ENCODE measurements around the gene ADGRG4.

The ADGRG4 gene

GRCh38 chrX:136295380-136295779 is 5.4 kb upstream of the ADGRG4 start:
- no peak for FAIRE-seq

GRCh38 chrX:136303041-136303440 is 2.3 kb downstream of the ADGRG4 start:
- no peak for FAIRE-seq

GRCh38 chrX:136304493-136304892 is 3.7 kb downstream of the ADGRG4 start:
- no peak for FAIRE-seq

GRCh38 chrX:136306182-136306581 is 5.4 kb downstream of the ADGRG4 start:
- FAIRE-seq, result no peak

GRCh38 chrX:136307471-136307870 is 6.7 kb downstream of the ADGRG4 start:
- no peak for FAIRE-seq

GRCh38 chrX:136310411-136310810 is 9.6 kb downstream of the ADGRG4 start:
- no peak for FAIRE-seq

GRCh38 chrX:136318156-136318555 is 17.4 kb downstream of the ADGRG4 start:
- FAIRE-seq, result no peak

- FAIRE-seq, result no peak
These were observed 18.3 kb downstream of the ADGRG4 start for GRCh38 chrX:136318895-136319597.

- FAIRE-seq, result no peak
These were observed 18.8 kb downstream of the ADGRG4 start for GRCh38 chrX:136319600-136319999.

GRCh38 chrX:136321532-136321931 is 20.8 kb downstream of the ADGRG4 start:
- FAIRE-seq, result no peak

GRCh38 chrX:136322064-136322463 is 21.3 kb downstream of the ADGRG4 start:
- FAIRE-seq, result no peak

GRCh38 chrX:136325377-136325776 is 24.6 kb downstream of the ADGRG4 start:
- FAIRE-seq, result no peak

GRCh38 chrX:136328933-136329332 is 28.2 kb downstream of the ADGRG4 start:
- no peak for FAIRE-seq

GRCh38 chrX:136336623-136337022 is 35.9 kb downstream of the ADGRG4 start:
- FAIRE-seq, result no peak

- FAIRE-seq, result no peak
These were observed 38.9 kb downstream of the ADGRG4 start for GRCh38 chrX:136339702-136340101.

GRCh38 chrX:136344320-136344719 is 43.6 kb downstream of the ADGRG4 start:
- FAIRE-seq, result no peak

- FAIRE-seq, result no peak
These were observed 45.7 kb downstream of the ADGRG4 start for GRCh38 chrX:136346506-136346905.

GRCh38 chrX:136347706-136348105 is 46.9 kb downstream of the ADGRG4 start:
- FAIRE-seq, result no peak

GRCh38 chrX:136353526-136354093 is 52.8 kb downstream of the ADGRG4 start:
- FAIRE-seq, result no peak

GRCh38 chrX:136354201-136354600 is 53.4 kb downstream of the ADGRG4 start:
- FAIRE-seq, result no peak

GRCh38 chrX:136369377-136369776 is 68.6 kb downstream of the ADGRG4 start:
- FAIRE-seq, result no peak

GRCh38 chrX:136376713-136377112 is 76.0 kb downstream of the ADGRG4 start:
- FAIRE-seq, result no peak

GRCh38 chrX:136380010-136380769 is 79.4 kb downstream of the ADGRG4 start:
- no peak for FAIRE-seq

- FAIRE-seq, result no peak
These were observed 85.4 kb downstream of the ADGRG4 start for GRCh38 chrX:136386173-136386572.
